ENCODE data around the gene LRRC19.

LRRC19 gene

GRCh38 chr9:27042476-27042875 is 37.0 kb upstream of the LRRC19 start:
- no peak for TF ChIP-seq CTCF (IDR thresholded peaks at IDR 0.05; ENCODE audit: extremely low read depth, insufficient read depth, missing control alignments)
- in situ Hi-C loops (cut with MboI; ENCODE audit: low pct_unique_long_range_greater_than_20kb, low sequenced_read_pairs, unreplicated experiment): loop anchor here (25.0 kb wide), 1 partner anchor 245 kb away; the partner anchor contains the start of gene EQTN

GRCh38 chr9:27041746-27042145 is 36.3 kb upstream of the LRRC19 start:
- in situ Hi-C loops (cut with MboI; ENCODE audit: low pct_unique_long_range_greater_than_20kb, low sequenced_read_pairs, unreplicated experiment): loop anchor here (25.0 kb wide), 1 partner anchor 246 kb away; the partner anchor contains the start of gene EQTN
- no peak for DNase-seq (ENCODE audit: low spot score)
- no peak for TF ChIP-seq CTCF (IDR thresholded peaks at IDR 0.05; ENCODE audit: extremely low read depth, insufficient read depth, missing control alignments)

More at GRCh38 chr9:27042476-27042875, 37.0 kb upstream of the LRRC19 start:
- DNase-seq (ENCODE audit: low spot score): no peak

DNA sequence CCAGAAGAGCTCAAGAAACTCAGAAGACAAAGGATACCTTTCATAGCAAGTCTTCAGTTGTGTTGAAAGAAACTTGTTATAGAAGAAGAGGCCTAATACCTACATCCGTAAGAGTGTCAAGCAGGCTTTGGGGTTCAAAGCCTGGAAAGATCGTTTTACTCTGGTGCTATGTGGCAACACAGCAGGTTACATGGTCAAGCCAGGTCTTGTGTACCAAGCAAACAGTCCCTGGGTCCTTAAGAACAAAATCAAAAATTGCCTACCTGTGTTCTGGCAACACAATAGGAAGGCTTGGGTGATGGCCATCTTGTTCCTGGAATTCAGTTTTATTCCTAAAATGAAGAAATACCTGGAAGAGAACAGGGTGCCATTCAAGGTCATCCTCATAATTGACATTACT is 32.0 kb upstream of the LRRC19 start:
- no peak for TF ChIP-seq CTCF (IDR thresholded peaks at IDR 0.05; ENCODE audit: extremely low read depth, insufficient read depth, missing control alignments)
- DNase-seq (ENCODE audit: low spot score): no peak
- in situ Hi-C loops (cut with MboI; ENCODE audit: low pct_unique_long_range_greater_than_20kb, low sequenced_read_pairs, unreplicated experiment): loop anchor here (25.0 kb wide), 1 partner anchor 250 kb away; the partner anchor contains the start of gene EQTN

DNA sequence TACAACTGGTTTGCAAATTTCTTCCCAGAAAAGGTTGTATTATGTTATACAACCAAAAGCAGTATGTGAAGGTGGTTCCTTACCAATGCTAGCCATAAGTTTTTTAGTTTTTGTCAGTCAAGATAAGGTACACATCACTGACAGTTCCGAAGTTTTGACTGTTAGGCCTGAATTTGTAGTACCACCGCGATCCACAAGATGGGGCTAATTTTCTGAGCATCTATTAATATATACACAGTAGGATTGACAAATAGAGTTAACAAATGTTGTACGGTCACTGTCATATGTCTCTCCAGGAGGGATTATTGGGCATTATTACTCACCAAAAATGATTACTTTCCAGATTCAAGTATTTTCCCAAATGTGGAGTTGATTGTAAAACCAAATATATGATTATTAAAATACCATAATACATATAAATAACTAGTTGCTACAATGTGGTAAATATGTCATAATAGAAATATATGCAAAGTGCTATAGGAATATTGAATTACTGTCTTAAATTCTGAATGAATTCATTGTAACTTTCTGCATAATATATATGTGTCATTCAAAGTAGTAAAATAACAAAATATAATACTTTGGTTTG is 28.4 kb upstream of the LRRC19 start:
- in situ Hi-C loops (cut with MboI; ENCODE audit: low pct_unique_long_range_greater_than_20kb, low sequenced_read_pairs, unreplicated experiment): loop anchor here (25.0 kb wide), 1 partner anchor 253 kb away; the partner anchor contains the start of gene EQTN
- TF ChIP-seq CTCF (IDR thresholded peaks at IDR 0.05; ENCODE audit: extremely low read depth, insufficient read depth, missing control alignments): peak; percentile 63
- peak; percentile 48 for DNase-seq (ENCODE audit: low spot score)

DNA sequence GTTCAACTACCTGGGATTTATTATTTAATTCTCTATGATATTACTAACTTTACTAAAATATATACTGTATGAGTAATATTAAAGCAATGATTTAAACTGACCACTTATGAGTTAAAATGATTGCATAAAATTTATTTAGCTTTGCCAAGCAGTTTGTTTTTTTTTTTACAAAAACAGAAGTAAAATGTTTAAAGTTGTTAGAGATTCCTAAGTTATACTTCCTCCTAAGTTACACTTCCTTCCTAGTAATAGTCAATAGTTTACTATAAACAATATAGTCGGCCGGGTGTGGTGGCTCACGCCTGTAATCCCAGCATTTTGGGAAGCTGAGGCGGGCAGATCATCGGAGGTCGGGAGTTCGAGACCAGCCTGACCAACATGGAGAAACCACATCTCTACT is 23.7 kb upstream of the LRRC19 start:
- no peak for TF ChIP-seq CTCF (IDR thresholded peaks at IDR 0.05; ENCODE audit: extremely low read depth, insufficient read depth, missing control alignments)
- in situ Hi-C loops (cut with MboI; ENCODE audit: low pct_unique_long_range_greater_than_20kb, low sequenced_read_pairs, unreplicated experiment): loop anchor here (25.0 kb wide), 1 partner anchor 258 kb away; the partner anchor contains the start of gene EQTN

DNA sequence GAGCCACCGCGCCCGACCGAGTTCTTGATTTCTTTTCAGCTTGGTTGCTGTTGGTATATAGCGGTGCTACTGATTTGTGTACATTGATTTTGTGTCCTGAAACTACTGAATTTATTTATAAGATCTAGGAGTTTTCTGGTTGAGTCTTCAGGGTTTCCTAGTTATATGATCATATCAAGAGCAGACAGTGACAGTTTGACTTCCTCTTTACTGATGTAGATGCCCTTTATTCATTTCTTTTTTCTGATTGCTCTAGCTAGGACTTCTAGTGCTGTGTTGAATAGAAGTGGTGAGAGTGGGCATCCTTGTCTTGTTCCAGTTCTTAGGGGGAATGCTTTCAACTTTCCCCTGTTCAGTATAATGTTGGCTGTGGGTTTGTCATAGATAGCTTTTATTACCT is 17.4 kb upstream of the LRRC19 start:
- DNase-seq (ENCODE audit: low spot score): no peak
- in situ Hi-C loops (cut with MboI; ENCODE audit: low pct_unique_long_range_greater_than_20kb, low sequenced_read_pairs, unreplicated experiment): loop anchor here (25.0 kb wide), 1 partner anchor 286 kb away; no protein-coding TSS in a partner anchor
- TF ChIP-seq CTCF (IDR thresholded peaks at IDR 0.05; ENCODE audit: extremely low read depth, insufficient read depth, missing control alignments): no peak

More for the DNA sequence above, 23.7 kb upstream of the LRRC19 start:
- DNase-seq (ENCODE audit: low spot score): no peak

Measured in GM13977 (cell line).